SK-MEL-5 (cell line): ENCODE data around the gene NRN1L. TPM values are rescaled to one million over a fixed set of nuclear protein-coding genes. Genes with fewer than 3 reads are reported as not detected.
"Not testable (repeated sequence)": the region's sequence is repeated elsewhere in the genome, so short reads cannot be mapped to it uniquely, and the experiment has no call there.

ENCODE experiments used
- DNase-seq: peaks from one replicate; pipeline ENCODE4 v3.0.0-alpha.2; 2016; ENCODE audit warnings: low read depth, low spot score
- in situ Hi-C: cut with HindIII; loops from 2 replicates; pipeline ENCODE4 v1.10.0; 2016; ENCODE audit warnings: low sequenced_read_pairs, high pct_unique_total_duplicates, low pct_unique_long_range_greater_than_20kb
- total RNA-seq: library from RNA; depleted of rRNA; stranded (reverse); fragments of >200 nt; shearing (Covaris generic); gene quantifications from 2 replicates; pipeline ENCODE4 v1.2.3, GENCODE V29; 2014

Gene NRN1L
- total RNA-seq, 1 experiment from 2014 or later, result not detected

- in situ Hi-C loops, result no loop called here
Measured at GRCh38 chr16:67901734-67902133, 17.0 kb downstream of the NRN1L start.

GRCh38 chr16:67902831-67903230, 18.1 kb downstream of the NRN1L start:
- DNase-seq, result no peak
- in situ Hi-C loops, result no loop called here

More at GRCh38 chr16:67901734-67902133, 17.0 kb downstream of the NRN1L start:
- no peak for DNase-seq

GRCh38 chr16:67907397-67908180, 22.9 kb downstream of the NRN1L start:
- in situ Hi-C loops, result no loop called here
- no peak for DNase-seq

GRCh38 chr16:67909056-67909742, 24.5 kb downstream of the NRN1L start:
- in situ Hi-C loops, result no loop called here
- DNase-seq, result no peak

GRCh38 chr16:67910158-67910557, 25.5 kb downstream of the NRN1L start:
- in situ Hi-C loops, result no loop called here

GRCh38 chr16:67914758-67915495, 30.2 kb downstream of the NRN1L start:
- DNase-seq, result no peak
- in situ Hi-C loops, result no loop called here

More at GRCh38 chr16:67910158-67910557, 25.5 kb downstream of the NRN1L start:
- DNase-seq, result no peak

GRCh38 chr16:67915496-67915769, 30.7 kb downstream of the NRN1L start:
- DNase-seq, in situ Hi-C loops: not testable (repeated sequence)

- in situ Hi-C loops, result no loop called here
Measured at GRCh38 chr16:67915831-67916723, 31.4 kb downstream of the NRN1L start.

GRCh38 chr16:67917140-67917851, 32.6 kb downstream of the NRN1L start:
- no peak for DNase-seq
- in situ Hi-C loops, result no loop called here

More at GRCh38 chr16:67915831-67916723, 31.4 kb downstream of the NRN1L start:
- no peak for DNase-seq

- in situ Hi-C loops, result no loop called here
- DNase-seq, result no peak
Measured at GRCh38 chr16:67917852-67918236, 33.2 kb downstream of the NRN1L start.

GRCh38 chr16:67919622-67920221, 35.0 kb downstream of the NRN1L start:
- DNase-seq, result no peak
- in situ Hi-C loops, result no loop called here

GRCh38 chr16:67922221-67922620, 37.5 kb downstream of the NRN1L start:
- in situ Hi-C loops, result no loop called here

GRCh38 chr16:67922740-67923139, 38.1 kb downstream of the NRN1L start:
- in situ Hi-C loops, result no loop called here
- DNase-seq, result no peak

More at GRCh38 chr16:67922221-67922620, 37.5 kb downstream of the NRN1L start:
- DNase-seq, result no peak

- in situ Hi-C loops, result no loop called here
- no peak for DNase-seq
Measured at GRCh38 chr16:67923414-67924116, 38.9 kb downstream of the NRN1L start.

- no peak for DNase-seq
- in situ Hi-C loops, result no loop called here
Measured at GRCh38 chr16:67924140-67924906, 39.6 kb downstream of the NRN1L start.
